Activated naive CD8-positive, alpha-beta T cell treated with anti-CD3 and anti-CD28 coated beads, Interleukin-2, amount 10 ng/mL, durations not matched to agents 7 days and 5 days (primary cell): ENCODE results near the gene CCDC93. TPM values are rescaled to one million over a fixed set of nuclear protein-coding genes. Genes with fewer than 3 reads are reported as not detected.
"Not testable (repeated sequence)": the region's sequence is repeated elsewhere in the genome, so short reads cannot be mapped to it uniquely, and the experiment has no call there.

Experiments used
- ATAC-seq: fragments of 150-1000 bp; cut with Tn5 transposase; one replicate; pipeline ENCODE4 v1.10.0; 2021; ENCODE audit warnings: low read depth, moderate library complexity
- POLR2A ChIA-PET: fragments of 350-600 bp; sonication (Branson Sonifier 250); formaldehyde crosslinking; loops from one replicate; lab custom pipeline; 2021; ENCODE audit warnings: antibody characterized with exemption; lab: Charles Lee
- DNase-seq: peaks from one replicate; pipeline ENCODE4 v3.0.0; 2021
- H3K27ac Mint-ChIP-seq: one replicate; pipeline ENCODE4 v1.8.0; 2022; ENCODE audit warnings: mild to moderate bottlenecking, mixed read lengths
- H3K27me3 Mint-ChIP-seq: one replicate; pipeline ENCODE4 v1.8.0; 2022; ENCODE audit warnings: mild to moderate bottlenecking, moderate library complexity, mixed read lengths
- H3K36me3 Mint-ChIP-seq: one replicate; pipeline ENCODE4 v1.8.0; 2021; ENCODE audit warnings: mild to moderate bottlenecking, mixed read lengths
- H3K4me1 Mint-ChIP-seq: one replicate; pipeline ENCODE4 v1.8.0; 2021; ENCODE audit warnings: mixed read lengths
- H3K4me3 Mint-ChIP-seq: one replicate; pipeline ENCODE4 v1.8.0; 2022; ENCODE audit warnings: mild to moderate bottlenecking, moderate library complexity, mixed read lengths
- H3K9me3 Mint-ChIP-seq: one replicate; pipeline ENCODE4 v1.8.0; 2021; ENCODE audit warnings: mixed read lengths
- total RNA-seq, 2 experiments: library from RNA; stranded (reverse); gene quantifications; one replicate each; pipeline ENCODE4 v1.2.3, GENCODE V29; 2021

The CCDC93 gene
- total RNA-seq, 2 experiments from 2014 or later: 37.5 to 38.7 TPM

GRCh38 chr2:118031566-118031965 lies 17.7 kb upstream of the CCDC93 start:
- H3K4me3 Mint-ChIP-seq: no peak overlapping the region
- H3K27me3 Mint-ChIP-seq: peaks cover 34% of the 10 kb centered on the region
- POLR2A ChIA-PET: no interaction called here
- DNase-seq (no peak), ATAC-seq (no peak)
- no peak overlapping the region for H3K27ac Mint-ChIP-seq
- H3K36me3 Mint-ChIP-seq: no peaks in the 10 kb centered on the region
- no peaks in the 10 kb centered on the region for H3K4me1 Mint-ChIP-seq
- peaks cover 5% of the 10 kb centered on the region for H3K9me3 Mint-ChIP-seq

DNA sequence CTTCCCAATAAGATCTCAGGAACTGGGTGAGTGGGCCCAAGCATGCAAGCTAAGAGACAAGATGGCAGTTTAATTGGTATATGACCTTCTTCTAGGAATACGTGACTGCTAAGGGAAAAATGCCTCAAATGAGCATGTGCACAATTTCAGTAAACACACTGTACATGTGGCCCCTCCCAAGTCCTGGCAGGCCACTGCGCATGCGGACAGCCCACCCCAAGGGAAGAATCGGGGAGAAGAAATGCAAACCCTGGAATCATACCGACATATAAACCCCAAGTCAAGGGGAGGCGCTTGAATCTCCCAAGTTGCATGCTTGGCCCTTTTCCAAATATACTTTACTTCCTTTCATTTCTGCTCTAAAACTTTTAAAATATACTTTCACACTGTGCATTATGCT lies 15.2 kb upstream of the CCDC93 start:
- POLR2A ChIA-PET: no interaction called here
- Mint-ChIP-seq H3K4me3 (no peak overlapping the region), H3K27me3 (peaks cover 42% of the 10 kb centered on the region), H3K36me3 (no peaks in the 10 kb centered on the region), H3K27ac (no peak overlapping the region), H3K4me1 (no peaks in the 10 kb centered on the region), H3K9me3 (no peaks in the 10 kb centered on the region)
- ATAC-seq (no peak), DNase-seq (no peak)

DNA sequence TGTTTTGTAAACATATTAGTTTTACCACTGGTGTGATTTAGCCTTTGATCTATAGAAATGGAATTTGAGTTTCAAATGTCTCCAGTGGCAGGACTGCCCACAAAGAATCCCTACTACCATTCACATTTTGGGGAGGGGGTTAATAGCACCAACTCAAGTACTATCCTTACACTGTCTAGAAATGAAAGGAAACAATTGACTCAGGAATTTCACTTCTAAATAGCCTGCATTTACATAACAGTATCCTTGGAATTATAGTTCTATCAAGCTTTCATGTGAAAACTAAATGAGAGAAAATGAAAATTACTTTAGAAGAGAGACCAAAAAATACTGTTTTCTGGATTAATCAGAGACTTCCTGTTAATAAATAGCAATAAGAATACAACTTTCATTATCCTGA lies 7.5 kb upstream of the CCDC93 start:
- H3K9me3 Mint-ChIP-seq: no peaks in the 10 kb centered on the region
- H3K27me3 Mint-ChIP-seq: peaks cover 14% of the 10 kb centered on the region
- H3K27ac Mint-ChIP-seq: no peak overlapping the region
- no peak for DNase-seq
- H3K4me3 Mint-ChIP-seq: no peak overlapping the region
- POLR2A ChIA-PET: no interaction called here
- peaks cover 5% of the 10 kb centered on the region for H3K4me1 Mint-ChIP-seq
- no peaks in the 10 kb centered on the region for H3K36me3 Mint-ChIP-seq
- ATAC-seq: no peak

- H3K4me3 Mint-ChIP-seq: no peak overlapping the region
- H3K36me3 Mint-ChIP-seq: no peaks in the 10 kb centered on the region
- ATAC-seq: no peak
- DNase-seq: no peak
- peaks cover 10% of the 10 kb centered on the region for H3K27me3 Mint-ChIP-seq
- peaks cover 8% of the 10 kb centered on the region for H3K4me1 Mint-ChIP-seq
- no peaks in the 10 kb centered on the region for H3K9me3 Mint-ChIP-seq
- POLR2A ChIA-PET: no interaction called here
- no peak overlapping the region for H3K27ac Mint-ChIP-seq
Observed at GRCh38 chr2:118019821-118020220, 6.0 kb upstream of the CCDC93 start.

- POLR2A ChIA-PET: no interaction called here
Observed at GRCh38 chr2:118016911-118017310, 3.0 kb upstream of the CCDC93 start.

GRCh38 chr2:118015761-118016160 lies 1.9 kb upstream of the CCDC93 start:
- H3K4me3 Mint-ChIP-seq, POLR2A ChIA-PET: not testable (repeated sequence)

More at GRCh38 chr2:118016911-118017310, 3.0 kb upstream of the CCDC93 start:
- DNase-seq (no peak), ATAC-seq (no peak)
- H3K4me3 Mint-ChIP-seq: no peak overlapping the region
- no peak overlapping the region for H3K27ac Mint-ChIP-seq
- no peaks in the 10 kb centered on the region for H3K9me3 Mint-ChIP-seq
- peaks cover 22% of the 10 kb centered on the region for H3K4me1 Mint-ChIP-seq
- no peaks in the 10 kb centered on the region for H3K36me3 Mint-ChIP-seq
- H3K27me3 Mint-ChIP-seq: peaks cover 3% of the 10 kb centered on the region

DNA sequence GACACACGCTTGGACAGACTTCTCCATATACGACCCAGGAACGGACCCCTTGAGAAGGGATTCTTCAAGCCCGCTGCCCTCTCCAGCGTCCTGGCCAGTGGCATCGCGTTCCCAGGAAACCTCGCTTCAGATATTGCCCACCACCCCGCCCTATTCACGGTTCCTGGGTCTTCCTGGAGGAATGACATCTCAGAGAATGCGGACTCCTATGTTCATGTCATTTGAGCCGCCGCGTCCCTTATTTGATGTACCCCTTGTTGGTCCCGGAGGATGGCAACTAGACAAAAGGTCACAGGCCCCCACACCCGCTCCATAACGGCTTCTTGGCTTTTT lies 588 bp upstream of the CCDC93 start:
- Mint-ChIP-seq H3K9me3 (no peaks in the 10 kb centered on the region), H3K4me1 (peaks cover 35% of the 10 kb centered on the region), H3K36me3 (peaks cover 6% of the 10 kb centered on the region), H3K27me3 (no peaks in the 10 kb centered on the region), H3K27ac (peak overlapping the region; percentile 82), H3K4me3 (peak overlapping the region; percentile 95)
- POLR2A ChIA-PET: interaction anchor here (1.0 to 1.7 kb wide), 6 partner anchors 11 to 200 kb away, joined by 3 to 12 read pairs (median 6); partner anchors contain the start of genes DDX18 and INSIG2
- ATAC-seq (no peak), DNase-seq (no peak)

More at GRCh38 chr2:118015761-118016160, 1.9 kb upstream of the CCDC93 start:
- not testable (repeated sequence) for H3K9me3 Mint-ChIP-seq, ATAC-seq, H3K27me3 Mint-ChIP-seq, DNase-seq, H3K27ac Mint-ChIP-seq, H3K36me3 Mint-ChIP-seq
- peaks cover 29% of the 10 kb centered on the region for H3K4me1 Mint-ChIP-seq

- POLR2A ChIA-PET: interaction anchor here (1.0 to 1.7 kb wide), 5 partner anchors 10 to 199 kb away, joined by 3 to 12 read pairs (median 7); partner anchors contain the start of genes DDX18 and INSIG2
- H3K9me3 Mint-ChIP-seq: no peaks in the 10 kb centered on the region
- peak; percentile 26 for ATAC-seq
- no peaks in the 10 kb centered on the region for H3K27me3 Mint-ChIP-seq
- peaks cover 6% of the 10 kb centered on the region for H3K36me3 Mint-ChIP-seq
- peaks cover 35% of the 10 kb centered on the region for H3K4me1 Mint-ChIP-seq
- peak overlapping the region; percentile 95 for H3K4me3 Mint-ChIP-seq
- H3K27ac Mint-ChIP-seq: peak overlapping the region; percentile 71
- peak; percentile 71 for DNase-seq
Observed at GRCh38 chr2:118013221-118013723, 598 bp downstream of the CCDC93 start.

DNA sequence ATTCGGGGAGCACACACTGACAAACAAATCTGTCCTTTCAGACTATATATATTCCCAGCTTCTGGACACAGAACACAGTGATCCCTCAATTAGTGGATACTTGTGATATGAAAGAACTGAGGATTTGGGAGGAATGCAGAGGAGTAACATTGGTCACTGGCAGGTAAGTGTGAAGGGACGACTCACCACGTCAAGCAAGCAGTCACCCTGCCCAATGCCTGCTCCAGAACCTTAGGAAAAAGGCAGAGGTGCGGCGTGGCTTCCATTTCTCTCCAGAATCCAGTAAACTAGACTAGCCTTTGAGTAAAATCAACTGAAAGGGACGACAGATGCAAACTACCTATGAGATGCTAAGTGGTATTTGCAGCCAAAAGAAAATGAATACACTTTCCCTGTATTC lies 1.1 kb downstream of the CCDC93 start:
- Mint-ChIP-seq H3K9me3 (no peaks in the 10 kb centered on the region), H3K4me1 (peaks cover 35% of the 10 kb centered on the region), H3K27ac (peak overlapping the region; percentile 71), H3K4me3 (peak overlapping the region; percentile 95), H3K36me3 (peaks cover 10% of the 10 kb centered on the region), H3K27me3 (no peaks in the 10 kb centered on the region)
- no peak for ATAC-seq
- POLR2A ChIA-PET: interaction anchor here (1.1 kb wide), 1 partner anchor 198 kb away, joined by 3 read pairs; the partner anchor contains the start of gene DDX18
- DNase-seq: no peak

GRCh38 chr2:118010473-118010872 lies 3.4 kb downstream of the CCDC93 start:
- peaks cover 29% of the 10 kb centered on the region for H3K4me1 Mint-ChIP-seq
- no peak overlapping the region for H3K27ac Mint-ChIP-seq
- H3K36me3 Mint-ChIP-seq: peaks cover 18% of the 10 kb centered on the region
- no peaks in the 10 kb centered on the region for H3K27me3 Mint-ChIP-seq
- H3K9me3 Mint-ChIP-seq: no peaks in the 10 kb centered on the region
- no peak overlapping the region for H3K4me3 Mint-ChIP-seq
- no peak for ATAC-seq
- no peak for DNase-seq
- POLR2A ChIA-PET: no interaction called here

- ATAC-seq (no peak), DNase-seq (no peak)
- peaks cover 25% of the 10 kb centered on the region for H3K36me3 Mint-ChIP-seq
- no peaks in the 10 kb centered on the region for H3K9me3 Mint-ChIP-seq
- no peaks in the 10 kb centered on the region for H3K27me3 Mint-ChIP-seq
- no peak overlapping the region for H3K4me3 Mint-ChIP-seq
- no peak overlapping the region for H3K27ac Mint-ChIP-seq
- POLR2A ChIA-PET: no interaction called here
- peaks cover 16% of the 10 kb centered on the region for H3K4me1 Mint-ChIP-seq
Observed at GRCh38 chr2:118006861-118007260, 7.0 kb downstream of the CCDC93 start.

GRCh38 chr2:118006326-118006725 lies 7.5 kb downstream of the CCDC93 start:
- Mint-ChIP-seq H3K27me3 (no peaks in the 10 kb centered on the region), H3K4me1 (peaks cover 14% of the 10 kb centered on the region), H3K9me3 (no peaks in the 10 kb centered on the region), H3K27ac (no peak overlapping the region), H3K36me3 (peaks cover 25% of the 10 kb centered on the region), H3K4me3 (no peak overlapping the region)
- ATAC-seq (no peak), DNase-seq (no peak)
- POLR2A ChIA-PET: no interaction called here

DNA sequence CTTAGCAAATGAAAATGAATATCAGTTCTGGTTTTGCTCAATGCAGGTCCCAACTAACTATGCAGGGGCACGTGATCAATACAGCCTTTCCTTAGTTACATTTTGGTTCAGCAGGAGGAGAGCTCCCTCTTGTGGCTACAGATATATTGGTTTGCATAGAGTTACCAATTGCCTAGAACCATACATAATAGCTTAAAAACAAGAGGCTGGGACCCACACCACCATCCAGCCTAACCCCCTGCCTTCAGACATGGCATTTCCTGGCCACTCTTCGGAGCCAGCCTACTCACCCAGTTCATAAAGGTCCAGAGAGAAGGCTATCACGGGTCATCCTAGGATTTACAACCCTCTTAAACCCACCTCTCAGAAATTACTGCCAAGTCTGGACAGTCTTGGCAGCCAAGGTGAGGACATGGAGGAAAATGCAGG lies 10.5 kb downstream of the CCDC93 start:
- Mint-ChIP-seq H3K36me3 (peaks cover 32% of the 10 kb centered on the region), H3K4me3 (no peak overlapping the region), H3K27me3 (no peaks in the 10 kb centered on the region), H3K4me1 (peaks cover 7% of the 10 kb centered on the region), H3K9me3 (no peaks in the 10 kb centered on the region), H3K27ac (peak overlapping the region; percentile 70)
- POLR2A ChIA-PET: interaction anchor here (1.0 to 2.3 kb wide), 3 partner anchors 8 to 189 kb away, joined by 3 to 8 read pairs (median 7); partner anchors contain the start of genes CCDC93 and DDX18
- DNase-seq (peak; percentile 30), ATAC-seq (peak; percentile 89)

DNA sequence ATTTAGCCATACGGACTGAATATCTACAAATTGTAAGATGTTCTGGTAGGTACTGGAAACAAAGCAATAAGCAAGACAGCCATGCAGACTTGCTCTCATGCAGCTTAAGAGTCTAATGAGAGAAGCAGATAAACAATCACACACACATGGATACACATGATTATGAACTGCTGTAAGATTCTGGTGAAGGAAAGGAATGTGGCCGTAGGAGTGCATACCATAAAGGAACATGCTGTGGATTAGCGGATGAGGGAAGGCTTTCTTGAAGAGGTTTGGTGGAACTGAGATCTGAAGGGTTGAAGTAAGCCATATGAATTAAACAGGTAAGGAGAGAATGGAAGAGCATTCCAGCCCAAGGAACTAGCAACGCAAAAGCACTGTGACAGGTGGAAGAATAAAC lies 13.8 kb downstream of the CCDC93 start:
- Mint-ChIP-seq H3K27me3 (no peaks in the 10 kb centered on the region), H3K4me1 (peaks cover 7% of the 10 kb centered on the region), H3K4me3 (no peak overlapping the region), H3K36me3 (peaks cover 32% of the 10 kb centered on the region), H3K27ac (no peak overlapping the region), H3K9me3 (no peaks in the 10 kb centered on the region)
- ATAC-seq: no peak
- POLR2A ChIA-PET: no interaction called here
- DNase-seq: no peak
